Measurements from ENCODE around the gene EXOC3L1.

Gene EXOC3L1

GRCh38 chr16:67147437-67148140, 42.3 kb downstream of the EXOC3L1 start:
- DNase-seq (ENCODE audit: low spot score), result no peak

GRCh38 chr16:67146523-67147357, 43.2 kb downstream of the EXOC3L1 start:
- no peak for DNase-seq (ENCODE audit: low spot score)

- no peak for DNase-seq (ENCODE audit: low spot score)
These were observed 44.2 kb downstream of the EXOC3L1 start for GRCh38 chr16:67145746-67146145.

- DNase-seq (ENCODE audit: low spot score), result no peak
These were observed 45.0 kb downstream of the EXOC3L1 start for GRCh38 chr16:67144943-67145342.

GRCh38 chr16:67142342-67142741, 47.6 kb downstream of the EXOC3L1 start:
- no peak for DNase-seq (ENCODE audit: low spot score)

- no peak for DNase-seq (ENCODE audit: low spot score)
These were observed 48.5 kb downstream of the EXOC3L1 start for GRCh38 chr16:67141391-67141790.

- DNase-seq (ENCODE audit: low spot score), result no peak
These were observed 52.3 kb downstream of the EXOC3L1 start for GRCh38 chr16:67137605-67138004.

Data from COLO829 (cell line).